OCI-LY3 (cell line): ENCODE results near the gene ATP10B.

Experiments used
- H2AFZ ChIP-seq: fragments of 200-600, 300-600 bp; shearing (Covaris generic); 2 replicates; pipeline ENCODE4 v1.6.0; 2014; ENCODE audit warnings: antibody characterized with exemption, low read depth, low read length
- H3K27ac ChIP-seq: fragments of 200-600, 300-600 bp; sonication (generic); 2 replicates; pipeline ENCODE4 v1.5.1; 2014; ENCODE audit warnings: mild to moderate bottlenecking, low read length, moderate library complexity, mixed read lengths
- H3K27me3 ChIP-seq: fragments of 200-600, 300-600 bp; sonication (generic); 2 replicates; pipeline ENCODE4 v1.6.1; 2014; ENCODE audit warnings: low read depth, low read length, mixed read lengths
- H3K36me3 ChIP-seq: fragments of 200-600, 300-600 bp; sonication (generic); replicated peaks from 2 replicates; pipeline ENCODE3; 2014; ENCODE audit warnings: low read depth, low read length, mixed read lengths
- H3K4me1 ChIP-seq: fragments of 300-600, 200-600 bp; sonication (generic); 2 replicates; pipeline ENCODE4 v1.6.1; 2014; ENCODE audit warnings: low read length, mixed read lengths
- H3K4me2 ChIP-seq: fragments of 200-600, 300-600 bp; sonication (generic); 2 replicates; pipeline ENCODE4 v1.6.1; 2014; ENCODE audit warnings: low read length, mixed read lengths
- H3K4me3 ChIP-seq: fragments of 300-600, 200-600 bp; sonication (generic); 2 replicates; pipeline ENCODE4 v1.5.1; 2014; ENCODE audit warnings: antibody characterized with exemption, mild to moderate bottlenecking, low read length, moderate library complexity
- H3K79me2 ChIP-seq: fragments of 300-600, 200-600 bp; shearing (Covaris generic); 2 replicates; pipeline ENCODE4 v1.6.1; 2014; ENCODE audit warnings: mild to moderate bottlenecking, low read length, mixed read lengths
- H3K9ac ChIP-seq: fragments of 300-600, 200-600 bp; shearing (Covaris generic); 2 replicates; pipeline ENCODE4 v1.6.0; 2014; ENCODE audit warnings: mild to moderate bottlenecking, low read length, moderate library complexity
- H3K9me3 ChIP-seq: fragments of 200-600, 300-600 bp; shearing (Covaris generic); 2 replicates; pipeline ENCODE4 v1.6.1; 2014; ENCODE audit warnings: low read length, mixed read lengths; ENCODE audit not compliant: insufficient read depth
- H4K20me1 ChIP-seq: fragments of 200-600, 300-600 bp; sonication (generic); 2 replicates; pipeline ENCODE4 v1.6.1; 2016; ENCODE audit warnings: low read length, mixed read lengths; ENCODE audit not compliant: insufficient read depth
- CTCF ChIP-seq: fragments of 200-600, 300-600 bp; sonication (generic); IDR thresholded peaks from 2 replicates; pipeline ENCODE4 v1.5.1; 2014; ENCODE audit warnings: antibody characterized with exemption, low read length, low read depth
- EZH2phosphoT487 ChIP-seq: fragments of 200-600 bp; shearing (Covaris generic); IDR thresholded peaks from 2 replicates; pipeline ENCODE4 v1.6.1; 2018; ENCODE audit warnings: antibody characterized with exemption, mixed run types, low read depth

ATP10B gene

GRCh38 chr5:160521392-160521663 is 330.7 kb downstream of the ATP10B start:
- Histone ChIP-seq H3K27me3 (no peaks in the 10 kb centered on the region), H3K36me3 (no peaks in the 10 kb centered on the region), H3K4me2 (no peak overlapping the region), H3K4me1 (no peaks in the 10 kb centered on the region), H3K9ac (no peak overlapping the region), H3K79me2 (no peaks in the 10 kb centered on the region), H3K27ac (no peak overlapping the region), H4K20me1 (no peaks in the 10 kb centered on the region), H3K9me3 (no peaks in the 10 kb centered on the region), H3K4me3 (no peak overlapping the region), H2AFZ (no peak overlapping the region)
- TF ChIP-seq CTCF: no peak
- no peak for TF ChIP-seq EZH2phosphoT487

- Histone ChIP-seq H4K20me1 (no peaks in the 10 kb centered on the region), H3K79me2 (no peaks in the 10 kb centered on the region), H3K4me3 (no peak overlapping the region), H3K27ac (no peak overlapping the region), H3K36me3 (no peaks in the 10 kb centered on the region), H3K27me3 (no peaks in the 10 kb centered on the region), H3K9ac (no peak overlapping the region), H2AFZ (no peak overlapping the region), H3K9me3 (no peaks in the 10 kb centered on the region), H3K4me1 (no peaks in the 10 kb centered on the region), H3K4me2 (no peak overlapping the region)
- TF ChIP-seq EZH2phosphoT487: no peak
- no peak for TF ChIP-seq CTCF
Measured at GRCh38 chr5:160520609-160521391, 331.2 kb downstream of the ATP10B start.

DNA sequence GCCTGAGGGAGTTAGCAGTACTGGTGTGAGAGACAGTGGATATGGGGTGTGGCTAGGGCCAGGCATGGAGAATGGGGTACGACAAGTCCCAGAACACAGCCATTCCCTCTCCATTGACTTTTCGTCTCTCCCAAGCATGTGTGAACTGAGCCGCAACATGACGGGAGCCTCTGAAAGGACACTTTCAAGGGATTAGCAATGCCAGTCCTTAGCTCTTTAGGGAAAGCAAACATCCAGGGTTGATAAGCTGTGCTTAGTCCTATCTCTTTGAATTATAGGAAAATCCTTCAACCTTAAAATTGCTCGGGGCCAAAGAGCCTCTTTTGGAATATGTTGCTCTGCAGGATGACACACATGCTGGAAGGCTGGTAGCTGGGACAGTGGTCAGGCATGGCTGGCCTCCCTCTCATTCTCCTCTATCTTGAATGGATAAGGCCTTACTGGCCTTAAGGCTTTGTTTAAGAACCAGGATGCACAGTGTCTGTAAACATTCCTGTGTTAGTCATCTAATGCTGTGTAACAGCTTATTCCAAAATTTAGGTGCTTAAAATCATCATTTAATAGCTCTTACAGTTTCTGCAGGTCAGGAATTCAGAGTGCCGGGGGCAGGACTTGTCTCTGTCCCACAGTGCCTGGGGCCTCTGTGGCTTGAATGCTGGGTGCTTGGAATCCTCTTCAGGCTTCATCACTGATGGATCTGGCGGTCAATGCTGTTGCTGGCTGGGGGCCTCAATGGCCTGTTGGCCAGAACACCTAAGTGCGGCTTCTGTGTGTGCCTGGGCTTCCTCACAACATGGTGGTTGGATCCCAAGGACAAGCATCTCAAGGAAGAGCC is 335.1 kb downstream of the ATP10B start:
- Histone ChIP-seq H3K36me3 (no peaks in the 10 kb centered on the region), H3K4me1 (no peaks in the 10 kb centered on the region), H3K79me2 (no peaks in the 10 kb centered on the region), H3K9me3 (no peaks in the 10 kb centered on the region), H3K9ac (no peak overlapping the region), H4K20me1 (no peaks in the 10 kb centered on the region), H2AFZ (no peak overlapping the region), H3K4me3 (no peak overlapping the region), H3K4me2 (no peak overlapping the region), H3K27ac (no peak overlapping the region), H3K27me3 (no peaks in the 10 kb centered on the region)
- TF ChIP-seq CTCF: no peak
- no peak for TF ChIP-seq EZH2phosphoT487

DNA sequence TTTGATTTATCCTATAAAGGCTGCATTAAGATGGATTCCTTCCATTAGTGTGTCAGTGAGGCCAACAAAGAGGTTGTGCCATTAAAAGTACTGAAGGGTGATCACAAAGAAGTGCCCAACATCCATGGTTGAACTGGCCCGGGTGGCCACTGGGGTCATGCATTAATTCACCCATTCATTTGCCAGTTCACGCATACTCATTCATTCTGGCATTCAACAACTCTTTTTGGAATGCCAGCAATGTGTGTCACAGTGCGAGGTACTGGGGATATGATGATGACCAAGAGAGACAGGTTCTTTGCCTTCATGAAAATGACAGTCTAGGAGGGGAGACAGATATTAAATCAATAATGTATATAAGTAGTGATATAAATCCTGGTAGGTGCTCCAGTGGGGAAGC is 337.1 kb downstream of the ATP10B start:
- H3K79me2 ChIP-seq: no peaks in the 10 kb centered on the region
- H3K4me2 ChIP-seq: no peak overlapping the region
- no peaks in the 10 kb centered on the region for H3K4me1 ChIP-seq
- H3K9ac ChIP-seq: no peak overlapping the region
- no peak overlapping the region for H2AFZ ChIP-seq
- no peaks in the 10 kb centered on the region for H3K27me3 ChIP-seq
- H3K9me3 ChIP-seq: no peaks in the 10 kb centered on the region
- H3K4me3 ChIP-seq: no peak overlapping the region
- TF ChIP-seq EZH2phosphoT487 (no peak), CTCF (no peak)
- H3K27ac ChIP-seq: no peak overlapping the region
- H3K36me3 ChIP-seq: no peaks in the 10 kb centered on the region
- H4K20me1 ChIP-seq: no peaks in the 10 kb centered on the region
